GM10266 (cell line): ENCODE data around the gene PPP2R2D.

Experiments
- DNase-seq: peaks from one replicate; pipeline ENCODE4 v3.0.0; 2012; ENCODE audit errors: extremely low spot score
- TF ChIP-seq, protein P1 (sequence below): IDR thresholded peaks from 2 replicates; pipeline ENCODE4 v1.5.1; 2012; ENCODE audit warnings: mild to moderate bottlenecking, low read depth; ENCODE audit not compliant: control insufficient read depth, insufficient read depth; ENCODE audit errors: missing control alignments

PPP2R2D gene

GRCh38 chr10:131860311-131860710 is 40.5 kb upstream of the PPP2R2D start:
- TF ChIP-seq, protein P1, sequence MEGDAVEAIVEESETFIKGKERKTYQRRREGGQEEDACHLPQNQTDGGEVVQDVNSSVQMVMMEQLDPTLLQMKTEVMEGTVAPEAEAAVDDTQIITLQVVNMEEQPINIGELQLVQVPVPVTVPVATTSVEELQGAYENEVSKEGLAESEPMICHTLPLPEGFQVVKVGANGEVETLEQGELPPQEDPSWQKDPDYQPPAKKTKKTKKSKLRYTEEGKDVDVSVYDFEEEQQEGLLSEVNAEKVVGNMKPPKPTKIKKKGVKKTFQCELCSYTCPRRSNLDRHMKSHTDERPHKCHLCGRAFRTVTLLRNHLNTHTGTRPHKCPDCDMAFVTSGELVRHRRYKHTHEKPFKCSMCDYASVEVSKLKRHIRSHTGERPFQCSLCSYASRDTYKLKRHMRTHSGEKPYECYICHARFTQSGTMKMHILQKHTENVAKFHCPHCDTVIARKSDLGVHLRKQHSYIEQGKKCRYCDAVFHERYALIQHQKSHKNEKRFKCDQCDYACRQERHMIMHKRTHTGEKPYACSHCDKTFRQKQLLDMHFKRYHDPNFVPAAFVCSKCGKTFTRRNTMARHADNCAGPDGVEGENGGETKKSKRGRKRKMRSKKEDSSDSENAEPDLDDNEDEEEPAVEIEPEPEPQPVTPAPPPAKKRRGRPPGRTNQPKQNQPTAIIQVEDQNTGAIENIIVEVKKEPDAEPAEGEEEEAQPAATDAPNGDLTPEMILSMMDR = no peak
- no peak for DNase-seq

DNA sequence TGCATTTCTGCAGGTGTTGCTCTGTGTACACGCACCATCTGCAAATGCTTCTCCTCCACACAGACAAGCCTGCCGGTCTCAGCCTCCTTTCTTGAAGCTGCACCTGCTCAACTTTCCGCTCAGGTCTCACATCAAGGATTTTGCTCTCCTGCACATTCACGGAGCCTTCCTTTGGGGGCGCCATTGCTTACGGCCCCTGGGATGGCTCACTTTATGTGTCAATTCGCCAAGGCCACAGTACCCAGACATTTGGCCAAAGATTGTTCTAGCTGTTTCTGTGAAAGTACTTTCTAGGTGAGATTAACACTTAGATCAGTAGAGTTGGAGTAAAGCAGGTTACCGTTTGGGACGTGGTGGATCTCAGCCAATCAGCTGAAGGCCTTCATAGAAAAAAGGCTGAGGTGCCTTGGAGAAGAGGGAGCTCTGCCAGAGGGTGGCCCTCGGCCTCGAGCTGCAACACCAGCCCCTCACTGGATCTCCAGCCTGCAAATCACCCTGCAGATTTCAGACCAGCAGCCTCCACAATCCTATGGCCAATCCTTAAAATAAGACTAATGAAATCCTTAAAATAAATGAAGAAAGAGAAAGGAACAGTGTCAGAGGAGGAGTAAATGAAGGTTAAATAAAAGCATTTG is 39.9 kb upstream of the PPP2R2D start:
- no peak for DNase-seq
- TF ChIP-seq, protein P1 = no peak

DNA sequence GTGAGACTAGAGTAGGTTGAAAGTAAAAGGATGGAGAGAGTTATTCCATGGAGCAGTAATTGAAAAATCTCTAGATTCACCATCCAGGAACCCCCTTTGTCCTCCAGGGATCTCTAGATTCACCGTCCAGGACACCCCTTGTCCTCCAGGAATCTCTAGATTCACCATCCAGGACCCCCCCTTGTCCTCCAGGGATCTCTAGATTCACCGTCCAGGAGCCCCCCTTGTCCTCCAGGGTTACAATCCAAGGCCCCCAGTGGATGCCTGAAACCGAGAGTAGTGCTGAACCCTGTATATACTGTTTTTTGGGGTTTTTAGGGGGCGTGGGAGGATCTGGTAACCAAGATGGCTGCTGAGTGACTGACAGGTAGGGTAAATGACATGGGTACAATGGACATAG is 38.3 kb upstream of the PPP2R2D start:
- TF ChIP-seq, protein P1 = no peak
- DNase-seq = no peak

GRCh38 chr10:131865223-131865917 is 35.4 kb upstream of the PPP2R2D start:
- TF ChIP-seq, protein P1 = no peak
- DNase-seq = no peak

DNA sequence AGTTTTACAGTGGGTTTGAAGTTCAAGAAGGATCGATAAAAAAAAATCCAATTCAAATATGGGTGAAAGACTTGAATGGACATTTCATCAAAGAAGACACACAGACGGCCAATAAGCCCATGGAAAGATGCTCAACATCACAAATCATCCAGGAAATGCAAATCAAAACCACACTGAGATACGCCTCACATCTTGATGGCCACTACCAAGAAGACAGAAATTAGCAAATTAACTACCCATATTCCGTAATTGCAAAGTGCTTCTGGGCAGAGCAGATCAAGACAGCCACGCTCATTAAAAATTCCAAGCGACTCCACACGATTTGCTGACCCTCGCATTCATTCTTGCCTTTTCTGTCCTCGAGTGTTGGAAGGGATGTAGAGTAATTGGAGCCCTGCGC is 34.1 kb upstream of the PPP2R2D start:
- no peak for DNase-seq
- TF ChIP-seq, protein P1 = no peak

DNA sequence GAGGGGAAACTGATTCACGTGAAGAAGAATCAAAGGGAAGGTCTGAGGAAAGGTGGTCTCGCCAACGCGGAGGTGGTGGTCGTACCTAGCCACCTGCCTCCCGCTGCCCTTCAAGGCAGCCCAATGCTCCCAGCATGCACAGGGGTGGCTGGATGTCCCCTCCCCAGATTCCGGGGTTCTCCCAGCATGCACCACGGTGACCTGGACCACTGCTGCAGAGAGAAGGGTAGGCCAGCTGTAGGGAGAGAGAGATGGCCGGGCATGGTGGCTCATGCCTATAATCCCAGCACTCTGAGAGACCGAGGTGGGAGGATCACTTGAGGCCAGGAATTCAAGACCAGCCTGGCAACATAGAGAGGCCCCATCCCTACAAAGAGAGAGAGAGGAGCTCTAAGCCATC is 32.4 kb upstream of the PPP2R2D start:
- TF ChIP-seq, protein P1 = no peak
- no peak for DNase-seq

DNA sequence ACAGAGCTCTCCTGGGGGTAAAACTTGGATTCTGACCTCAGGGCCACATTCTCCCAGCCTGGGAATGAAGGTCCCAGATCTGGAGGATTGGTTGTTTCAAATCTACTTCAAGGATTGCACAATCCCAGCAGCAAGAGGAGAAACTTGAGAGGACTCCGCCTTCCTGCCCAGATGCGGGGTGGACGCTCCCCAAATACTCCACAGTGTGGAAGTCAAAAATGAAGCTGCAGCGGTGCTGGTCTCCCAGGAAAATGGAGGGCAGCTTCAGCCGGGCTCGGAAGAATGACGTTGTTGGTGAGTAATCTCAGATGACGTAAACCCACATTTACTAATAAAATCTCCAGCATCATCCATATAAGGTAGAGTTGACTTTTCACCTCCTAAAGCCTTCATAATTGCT is 31.5 kb upstream of the PPP2R2D start:
- TF ChIP-seq, protein P1 = no peak

More for the DNA sequence above, 31.5 kb upstream of the PPP2R2D start:
- no peak for DNase-seq
